ENCODE results near the gene ARID1A.

The ARID1A gene

GRCh38 chr1:26786437-26787380 is 90.9 kb downstream of the ARID1A start:
- Histone ChIP-seq H2AK5ac (ENCODE audit: low read length) (peak overlapping the region; percentile 81), H3K36me3 (ENCODE audit: control insufficient read depth, insufficient read depth, low read length) (no peaks in the 10 kb centered on the region), H3K9ac (ENCODE audit: low read length) (peak overlapping the region; percentile 84), H3K18ac (ENCODE audit: low read length) (peak overlapping the region; percentile 75), H3K79me1 (ENCODE audit: low read length) (peaks cover 2% of the 10 kb centered on the region), H3K79me2 (ENCODE audit: control insufficient read depth, insufficient read depth, low read length) (no peaks in the 10 kb centered on the region), H3K27ac (ENCODE audit: low read depth, low read length) (peak overlapping the region; percentile 96), H3K4me2 (ENCODE audit: low read length) (peak overlapping the region; percentile 84), H4K5ac (ENCODE audit: low read length) (peak overlapping the region; percentile 96), H3K4me1 (ENCODE audit: control insufficient read depth, low read depth, low read length) (peaks cover 16% of the 10 kb centered on the region), H2BK120ac (ENCODE audit: low read depth, low read length) (peak overlapping the region; percentile 8), H3K4ac (ENCODE audit: low read depth, low read length) (peak overlapping the region; percentile 46), H3K56ac (ENCODE audit: low read length) (peak overlapping the region; percentile 94), H2BK5ac (ENCODE audit: low read length) (peak overlapping the region; percentile 90), H3K4me3 (ENCODE audit: low read length) (no peak overlapping the region), H2BK15ac (replicated peaks; ENCODE audit: low read depth) (no peak overlapping the region), H3K27me3 (ENCODE audit: insufficient read depth, low read length, poor library complexity) (no peaks in the 10 kb centered on the region), H3K23ac (ENCODE audit: low read length) (no peak overlapping the region), H4K8ac (ENCODE audit: low read depth, low read length) (peak overlapping the region; percentile 30)
- no CpG with 5 or more reads among the region's 12 CpGs for WGBS (ENCODE audit: extremely low coverage, insufficient coverage, low lambda C conversion rate)
- DNase-seq: peak; percentile 89

DNA sequence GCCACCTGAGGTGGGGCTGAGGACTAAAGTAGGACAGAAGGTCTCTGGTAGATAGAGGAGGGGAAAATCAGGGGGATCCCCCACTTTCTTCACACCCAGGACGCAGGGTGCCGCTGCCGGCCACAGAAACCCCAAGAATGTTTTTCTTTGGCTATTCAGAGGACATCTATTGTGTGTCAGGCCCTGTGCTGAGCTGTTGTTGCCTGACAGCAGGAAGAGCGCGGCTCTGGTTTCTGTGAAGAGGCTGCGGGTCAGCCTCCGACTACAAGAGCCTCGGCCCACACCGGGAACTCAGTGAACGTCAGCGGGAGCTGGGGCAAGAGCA is 91.5 kb downstream of the ARID1A start:
- peak overlapping the region; percentile 81 for H2AK5ac ChIP-seq (ENCODE audit: low read length)
- H3K79me1 ChIP-seq (ENCODE audit: low read length): peaks cover 2% of the 10 kb centered on the region
- no peaks in the 10 kb centered on the region for H3K27me3 ChIP-seq (ENCODE audit: insufficient read depth, low read length, poor library complexity)
- peak overlapping the region; percentile 84 for H3K9ac ChIP-seq (ENCODE audit: low read length)
- peak overlapping the region; percentile 90 for H2BK5ac ChIP-seq (ENCODE audit: low read length)
- H4K5ac ChIP-seq (ENCODE audit: low read length): peak overlapping the region; percentile 96
- peaks cover 16% of the 10 kb centered on the region for H3K4me1 ChIP-seq (ENCODE audit: control insufficient read depth, low read depth, low read length)
- H4K8ac ChIP-seq (ENCODE audit: low read depth, low read length): peak overlapping the region; percentile 30
- no peak for DNase-seq
- H3K56ac ChIP-seq (ENCODE audit: low read length): peak overlapping the region; percentile 94
- H3K79me2 ChIP-seq (ENCODE audit: control insufficient read depth, insufficient read depth, low read length): no peaks in the 10 kb centered on the region
- H3K4me2 ChIP-seq (ENCODE audit: low read length): peak overlapping the region; percentile 84
- H3K23ac ChIP-seq (ENCODE audit: low read length): peak overlapping the region; percentile 48
- peak overlapping the region; percentile 8 for H2BK120ac ChIP-seq (ENCODE audit: low read depth, low read length)
- no CpG with 5 or more reads among the region's 11 CpGs for WGBS (ENCODE audit: extremely low coverage, insufficient coverage, low lambda C conversion rate)
- H3K4me3 ChIP-seq (ENCODE audit: low read length): peak overlapping the region; percentile 54
- H3K4ac ChIP-seq (ENCODE audit: low read depth, low read length): peak overlapping the region; percentile 46
- no peaks in the 10 kb centered on the region for H3K36me3 ChIP-seq (ENCODE audit: control insufficient read depth, insufficient read depth, low read length)
- peak overlapping the region; percentile 75 for H3K18ac ChIP-seq (ENCODE audit: low read length)
- H3K27ac ChIP-seq (ENCODE audit: low read depth, low read length): peak overlapping the region; percentile 96
- no peak overlapping the region for H2BK15ac ChIP-seq (replicated peaks; ENCODE audit: low read depth)

- Histone ChIP-seq H3K79me1 (ENCODE audit: low read length) (peaks cover 2% of the 10 kb centered on the region), H4K8ac (ENCODE audit: low read depth, low read length) (peak within 1 kb of the TSS; percentile 30), H3K23ac (ENCODE audit: low read length) (peak within 1 kb of the TSS; percentile 98), H3K4ac (ENCODE audit: low read depth, low read length) (peak within 1 kb of the TSS; percentile 97), H3K9ac (ENCODE audit: low read length) (peak within 1 kb of the TSS; percentile 84), H2BK15ac (replicated peaks; ENCODE audit: low read depth) (no peak within 1 kb of the TSS), H2BK120ac (ENCODE audit: low read depth, low read length) (peak within 1 kb of the TSS; percentile 8), H3K4me1 (ENCODE audit: control insufficient read depth, low read depth, low read length) (peaks cover 16% of the 10 kb centered on the region), H3K4me2 (ENCODE audit: low read length) (peak within 1 kb of the TSS; percentile 84), H4K5ac (ENCODE audit: low read length) (peak within 1 kb of the TSS; percentile 96), H2AK5ac (ENCODE audit: low read length) (peak within 1 kb of the TSS; percentile 84), H3K36me3 (ENCODE audit: control insufficient read depth, insufficient read depth, low read length) (no peaks in the 10 kb centered on the region), H3K27ac (ENCODE audit: low read depth, low read length) (peak within 1 kb of the TSS; percentile 96), H3K4me3 (ENCODE audit: low read length) (peak within 1 kb of the TSS; percentile 71), H3K79me2 (ENCODE audit: control insufficient read depth, insufficient read depth, low read length) (no peaks in the 10 kb centered on the region), H3K56ac (ENCODE audit: low read length) (peak within 1 kb of the TSS; percentile 94), H2BK5ac (ENCODE audit: low read length) (peak within 1 kb of the TSS; percentile 90), H3K27me3 (ENCODE audit: insufficient read depth, low read length, poor library complexity) (no peaks in the 10 kb centered on the region), H3K18ac (ENCODE audit: low read length) (peak within 1 kb of the TSS; percentile 75)
- no CpG with 5 or more reads among the region's 63 CpGs for WGBS (ENCODE audit: extremely low coverage, insufficient coverage, low lambda C conversion rate)
- DNase-seq: peak; percentile 93
Observed at GRCh38 chr1:26787706-26788514, 92.1 kb downstream of the ARID1A start, which contains the start of gene PIGV. Gene PIGV (plus strand): TSS chr1:26787950. CDS start chr1:26790816, 2,866 bp downstream.

DNA sequence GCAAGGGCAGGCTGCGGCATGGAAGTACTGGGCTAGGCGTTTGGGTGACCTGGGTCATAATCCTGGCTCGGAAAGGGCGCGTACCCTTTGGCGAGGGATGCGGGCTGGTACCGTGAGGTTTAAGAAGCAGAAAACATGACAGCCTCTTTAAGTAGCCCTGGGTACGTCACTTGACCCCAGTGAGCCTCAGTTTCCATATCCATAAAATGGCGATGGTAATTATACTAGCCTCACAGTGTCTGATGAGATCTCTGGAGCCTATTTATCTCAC is 92.6 kb downstream of the ARID1A start:
- peak overlapping the region; percentile 84 for H3K9ac ChIP-seq (ENCODE audit: low read length)
- H3K79me1 ChIP-seq (ENCODE audit: low read length): peaks cover 2% of the 10 kb centered on the region
- peak overlapping the region; percentile 24 for H2BK5ac ChIP-seq (ENCODE audit: low read length)
- H3K4ac ChIP-seq (ENCODE audit: low read depth, low read length): peak overlapping the region; percentile 97
- H2AK5ac ChIP-seq (ENCODE audit: low read length): peak overlapping the region; percentile 28
- H3K18ac ChIP-seq (ENCODE audit: low read length): peak overlapping the region; percentile 71
- H3K27ac ChIP-seq (ENCODE audit: low read depth, low read length): peak overlapping the region; percentile 96
- peak overlapping the region; percentile 69 for H3K4me2 ChIP-seq (ENCODE audit: low read length)
- H2BK15ac ChIP-seq (replicated peaks; ENCODE audit: low read depth): no peak overlapping the region
- H4K8ac ChIP-seq (ENCODE audit: low read depth, low read length): no peak overlapping the region
- no peak overlapping the region for H4K5ac ChIP-seq (ENCODE audit: low read length)
- peaks cover 16% of the 10 kb centered on the region for H3K4me1 ChIP-seq (ENCODE audit: control insufficient read depth, low read depth, low read length)
- H3K23ac ChIP-seq (ENCODE audit: low read length): peak overlapping the region; percentile 98
- H2BK120ac ChIP-seq (ENCODE audit: low read depth, low read length): no peak overlapping the region
- no peak for DNase-seq
- no CpG with 5 or more reads among the region's 10 CpGs for WGBS (ENCODE audit: extremely low coverage, insufficient coverage, low lambda C conversion rate)
- H3K56ac ChIP-seq (ENCODE audit: low read length): peak overlapping the region; percentile 94
- peak overlapping the region; percentile 71 for H3K4me3 ChIP-seq (ENCODE audit: low read length)
- no peaks in the 10 kb centered on the region for H3K27me3 ChIP-seq (ENCODE audit: insufficient read depth, low read length, poor library complexity)
- H3K36me3 ChIP-seq (ENCODE audit: control insufficient read depth, insufficient read depth, low read length): no peaks in the 10 kb centered on the region
- H3K79me2 ChIP-seq (ENCODE audit: control insufficient read depth, insufficient read depth, low read length): no peaks in the 10 kb centered on the region

GRCh38 chr1:26788836-26789611 is 93.2 kb downstream of the ARID1A start:
- H3K4ac ChIP-seq (ENCODE audit: low read depth, low read length): peak overlapping the region; percentile 97
- no peaks in the 10 kb centered on the region for H3K27me3 ChIP-seq (ENCODE audit: insufficient read depth, low read length, poor library complexity)
- WGBS (ENCODE audit: extremely low coverage, insufficient coverage, low lambda C conversion rate): no CpG with 5 or more reads among the region's 19 CpGs
- peak overlapping the region; percentile 69 for H3K4me2 ChIP-seq (ENCODE audit: low read length)
- peaks cover 16% of the 10 kb centered on the region for H3K4me1 ChIP-seq (ENCODE audit: control insufficient read depth, low read depth, low read length)
- H3K18ac ChIP-seq (ENCODE audit: low read length): peak overlapping the region; percentile 51
- H4K8ac ChIP-seq (ENCODE audit: low read depth, low read length): no peak overlapping the region
- peak; percentile 91 for DNase-seq
- H3K36me3 ChIP-seq (ENCODE audit: control insufficient read depth, insufficient read depth, low read length): no peaks in the 10 kb centered on the region
- peak overlapping the region; percentile 70 for H3K23ac ChIP-seq (ENCODE audit: low read length)
- H2BK15ac ChIP-seq (replicated peaks; ENCODE audit: low read depth): no peak overlapping the region
- peak overlapping the region; percentile 84 for H2AK5ac ChIP-seq (ENCODE audit: low read length)
- peak overlapping the region; percentile 94 for H3K56ac ChIP-seq (ENCODE audit: low read length)
- peaks cover 2% of the 10 kb centered on the region for H3K79me1 ChIP-seq (ENCODE audit: low read length)
- peak overlapping the region; percentile 71 for H3K4me3 ChIP-seq (ENCODE audit: low read length)
- peak overlapping the region; percentile 11 for H3K27ac ChIP-seq (ENCODE audit: low read depth, low read length)
- H2BK5ac ChIP-seq (ENCODE audit: low read length): peak overlapping the region; percentile 44
- peak overlapping the region; percentile 84 for H3K9ac ChIP-seq (ENCODE audit: low read length)
- H2BK120ac ChIP-seq (ENCODE audit: low read depth, low read length): no peak overlapping the region
- peak overlapping the region; percentile 44 for H4K5ac ChIP-seq (ENCODE audit: low read length)
- no peaks in the 10 kb centered on the region for H3K79me2 ChIP-seq (ENCODE audit: control insufficient read depth, insufficient read depth, low read length)

All from mesendoderm (in vitro differentiated cells).